PC-3 (cell line): ENCODE measurements around the gene ALPK1. TPM values are rescaled to one million over a fixed set of nuclear protein-coding genes. Genes with fewer than 3 reads are reported as not detected.

Source experiments
- ATAC-seq: fragments of 200-7000 bp; cut with Tn5 transposase; 2 replicates; pipeline ENCODE4 v1.9.1; 2020; ENCODE audit warnings: mild to moderate bottlenecking, moderate library complexity
- BruUV-seq: library from RNA; stranded (reverse); fragments of 400-500 nt; replicated peaks from 2 replicates; lab custom pipeline; 2021; lab: Mats Ljungman, UMichigan
- CTCF ChIA-PET: fragments of 300-600 bp; sonication (Branson Sonifier 250); formaldehyde crosslinking; loops from one replicate; lab custom pipeline; 2022; ENCODE audit warnings: antibody characterized with exemption; lab: Charles Lee
- POLR2A ChIA-PET: fragments of 300-600 bp; sonication (Branson Sonifier 250); formaldehyde crosslinking; loops from one replicate; lab custom pipeline; 2022; ENCODE audit warnings: antibody characterized with exemption; ENCODE audit not compliant: unreplicated experiment; lab: Charles Lee
- DNase-seq: peaks from one replicate; pipeline ENCODE4 v3.0.0-alpha.2; 2015
- H2AFZ ChIP-seq: fragments of 300-600 bp; sonication (generic); 2 replicates; pipeline ENCODE4 v1.6.0; 2016; ENCODE audit warnings: antibody characterized with exemption, low read length
- H3F3A ChIP-seq: fragments of 300-600 bp; sonication (generic); one replicate; pipeline ENCODE4 v1.6.0; 2017; ENCODE audit warnings: antibody characterized with exemption, low read length, control low read depth, mild to moderate bottlenecking; ENCODE audit not compliant: unreplicated experiment
- H3K27ac ChIP-seq: fragments of 300-600 bp; sonication (generic); 2 replicates; pipeline ENCODE4 v1.5.1; 2016; ENCODE audit warnings: mild to moderate bottlenecking, low read length
- H3K27me3 ChIP-seq: fragments of 300-600 bp; sonication (generic); 2 replicates; pipeline ENCODE4 v1.6.1; 2016; ENCODE audit warnings: low read length, mixed read lengths
- H3K36me3 ChIP-seq: fragments of 300-600 bp; sonication (generic); 2 replicates; pipeline ENCODE4 v1.6.1; 2016; ENCODE audit warnings: low read depth, mixed run types, low read length, mixed read lengths
- H3K4me1 ChIP-seq: fragments of 300-600 bp; sonication (generic); 2 replicates; pipeline ENCODE4 v1.5.1; 2016; ENCODE audit warnings: low read length; ENCODE audit not compliant: insufficient read depth
- H3K4me2 ChIP-seq: fragments of 300-600 bp; sonication (generic); 2 replicates; pipeline ENCODE4 v1.6.0; 2016; ENCODE audit warnings: low read length
- H3K4me3 ChIP-seq: fragments of 300-600 bp; sonication (generic); 2 replicates; pipeline ENCODE4 v1.5.1; 2016; ENCODE audit warnings: mild to moderate bottlenecking, low read length, mixed read lengths
- H3K79me2 ChIP-seq: fragments of 300-600 bp; sonication (generic); 2 replicates; pipeline ENCODE4 v1.6.1; 2017; ENCODE audit warnings: low read length, mixed read lengths
- H3K9ac ChIP-seq: fragments of 300-600 bp; sonication (generic); 2 replicates; pipeline ENCODE4 v1.6.0; 2016; ENCODE audit warnings: mild to moderate bottlenecking, low read length
- H3K9me2 ChIP-seq: fragments of 300-600 bp; sonication (generic); replicated peaks from 2 replicates; pipeline ENCODE4 v1.6.1; 2016; ENCODE audit warnings: mixed run types, low read length, mixed read lengths
- H3K9me3 ChIP-seq: fragments of 300-600 bp; sonication (generic); 2 replicates; pipeline ENCODE4 v1.6.1; 2016; ENCODE audit warnings: low read length, mixed read lengths
- H4K20me1 ChIP-seq: fragments of 300-600 bp; sonication (generic); 2 replicates; pipeline ENCODE4 v1.6.1; 2016; ENCODE audit warnings: low read length, mixed read lengths
- CTCF ChIP-seq: fragments of 300-600 bp; sonication (generic); conservative IDR thresholded peaks from 2 replicates; pipeline ENCODE4 v1.5.1; 2017; ENCODE audit warnings: antibody characterized with exemption, low read depth, mild to moderate bottlenecking, low read length
- EZH2 ChIP-seq: fragments of 300-600 bp; sonication (generic); IDR thresholded peaks from one replicate; pipeline ENCODE4 v1.6.1; 2017; ENCODE audit warnings: antibody characterized with exemption, mild to moderate bottlenecking, low read length; ENCODE audit not compliant: unreplicated experiment
- EZH2phosphoT487 ChIP-seq: fragments of 300-600 bp; sonication (generic); IDR thresholded peaks from 2 replicates; pipeline ENCODE4 v1.6.1; 2018; ENCODE audit warnings: mild to moderate bottlenecking, antibody characterized with exemption, low read length, borderline replicate concordance
- intact Hi-C: fragments of 100-400 bp; cut with micrococcal nuclease; formaldehyde crosslinking; loops from 2 replicates; pipeline ENCODE4 v1.9.0; 2023
- total RNA-seq: library from RNA; depleted of rRNA; stranded (reverse); fragments of >200 nt; gene quantifications from 2 replicates; pipeline ENCODE4 v1.2.3, GENCODE V29; 2014

ALPK1 gene
- total RNA-seq, 1 experiment from 2014 or later, result 4.2 TPM

- peaks cover 11% of the 10 kb centered on the region for H3K4me1 ChIP-seq
- no peak overlapping the region for H3K9ac ChIP-seq
- no peaks in the 10 kb centered on the region for H4K20me1 ChIP-seq
- ATAC-seq (no peak), DNase-seq (no peak)
- no peak for TF ChIP-seq EZH2phosphoT487
- TF ChIP-seq CTCF, result no peak
- TF ChIP-seq EZH2, result no peak
- POLR2A ChIA-PET, result no interaction called here
- 0 out of 2 replicates have a peak, but pooled peaks cover 4% of the 10 kb centered on the region for H3K79me2 ChIP-seq
- H3K27me3 ChIP-seq, result no peaks in the 10 kb centered on the region
- intact Hi-C loops, result no loop called here
- H3K9me3 ChIP-seq, result no peaks in the 10 kb centered on the region
- H3K36me3 ChIP-seq, result peaks cover 14% of the 10 kb centered on the region; the same call in 1 of the 2 replicates
- H3K4me2 ChIP-seq, result no peak overlapping the region
- no peak overlapping the region for H3K27ac ChIP-seq
- no peak overlapping the region for H3K4me3 ChIP-seq
- H2AFZ ChIP-seq, result no peak overlapping the region
- no TSS peak for BruUV-seq
- CTCF ChIA-PET, result no interaction called here
- no peaks in the 10 kb centered on the region for H3K9me2 ChIP-seq
- no peaks in the 10 kb centered on the region for H3F3A ChIP-seq
Measured at GRCh38 chr4:112272292-112272691, 24.9 kb upstream of the ALPK1 start.

DNA sequence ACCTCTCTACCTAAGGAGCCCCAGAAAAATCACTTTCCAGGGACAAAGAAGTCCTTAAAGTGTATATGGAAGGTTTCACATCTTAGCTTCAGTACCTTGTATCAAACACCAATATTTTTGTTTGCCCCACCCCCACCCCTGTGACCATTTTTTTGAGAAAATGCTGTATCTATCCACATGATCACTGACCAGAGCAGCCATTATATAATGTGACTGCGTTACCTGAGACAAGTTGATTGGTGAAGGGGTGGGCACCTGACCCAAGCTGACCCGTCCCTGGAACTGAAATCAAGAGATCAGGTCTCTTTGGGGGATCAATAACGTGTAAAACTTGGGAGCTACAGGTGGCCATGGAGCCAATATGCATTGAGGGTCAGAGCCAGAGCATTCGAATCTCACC, 22.2 kb upstream of the ALPK1 start:
- no peaks in the 10 kb centered on the region for H4K20me1 ChIP-seq
- BruUV-seq, result no TSS peak
- no peak overlapping the region for H3K4me3 ChIP-seq
- intact Hi-C loops, result no loop called here
- ATAC-seq, result no peak
- no peak for DNase-seq
- H3K9me3 ChIP-seq, result no peaks in the 10 kb centered on the region
- no peak overlapping the region for H3K27ac ChIP-seq
- peaks cover 15% of the 10 kb centered on the region for H3K79me2 ChIP-seq
- peaks cover 5% of the 10 kb centered on the region; the same call in 1 of the 2 replicates for H3K36me3 ChIP-seq
- H2AFZ ChIP-seq, result no peak overlapping the region
- H3K27me3 ChIP-seq, result no peaks in the 10 kb centered on the region
- H3K4me1 ChIP-seq, result peaks cover 11% of the 10 kb centered on the region
- no peak overlapping the region for H3K4me2 ChIP-seq
- ChIA-PET POLR2A (no interaction called here), CTCF (no interaction called here)
- no peak overlapping the region for H3K9ac ChIP-seq
- H3K9me2 ChIP-seq, result no peaks in the 10 kb centered on the region
- TF ChIP-seq CTCF, result no peak
- TF ChIP-seq EZH2, result no peak
- TF ChIP-seq EZH2phosphoT487, result no peak
- H3F3A ChIP-seq, result no peaks in the 10 kb centered on the region

DNA sequence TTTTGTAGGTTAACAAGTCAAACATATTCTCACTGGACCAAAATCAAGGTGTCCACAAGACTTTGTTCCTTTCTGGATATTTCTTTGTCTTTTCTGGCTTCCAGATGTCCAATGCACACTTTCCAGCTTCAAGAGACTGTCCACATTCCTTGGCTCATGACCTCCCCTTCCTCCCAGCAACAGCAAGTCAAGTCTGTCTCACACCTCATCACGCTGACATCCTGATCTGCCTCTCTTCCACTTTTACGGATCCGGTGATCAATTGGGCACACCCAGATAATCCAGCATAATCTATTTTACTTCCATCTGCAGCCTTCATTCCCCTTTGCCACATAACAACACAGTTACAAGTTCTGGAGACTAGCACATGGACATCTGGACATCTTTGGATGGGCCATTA, 21.1 kb upstream of the ALPK1 start:
- Histone ChIP-seq H3K4me3 (no peak overlapping the region), H4K20me1 (no peaks in the 10 kb centered on the region), H3K9ac (no peak overlapping the region), H3K4me1 (peaks cover under 1% of the 10 kb centered on the region), H3K9me3 (no peaks in the 10 kb centered on the region), H2AFZ (no peak overlapping the region), H3K79me2 (peaks cover 26% of the 10 kb centered on the region), H3K36me3 (peaks cover 5% of the 10 kb centered on the region; the same call in 1 of the 2 replicates), H3K27ac (no peak overlapping the region), H3K27me3 (no peaks in the 10 kb centered on the region), H3F3A (no peaks in the 10 kb centered on the region), H3K4me2 (no peak overlapping the region), H3K9me2 (no peaks in the 10 kb centered on the region)
- TF ChIP-seq CTCF, result no peak
- TF ChIP-seq EZH2, result no peak
- no peak for TF ChIP-seq EZH2phosphoT487
- ATAC-seq (no peak), DNase-seq (no peak)
- intact Hi-C loops, result no loop called here
- ChIA-PET CTCF (no interaction called here), POLR2A (no interaction called here)
- BruUV-seq, result no TSS peak
